GM12874 (cell line): ENCODE results near the gene CAPZA1.

Source experiments
- CTCF ChIP-seq: IDR thresholded peaks from 2 replicates; pipeline ENCODE4 v1.5.1; 2011; ENCODE audit warnings: low read depth, mild to moderate bottlenecking, control low read depth, low read length, moderate library complexity; ENCODE audit not compliant: insufficient read depth

The CAPZA1 gene

GRCh38 chr1:112619518-112620376, at the start of gene CAPZA1:
Gene CAPZA1, plus strand, starts transcription at chr1:112619832. Its CDS starts 13 bp downstream, at chr1:112619845.
- TF ChIP-seq CTCF: no peak

GRCh38 chr1:112575154-112575804, 44.4 kb upstream of the CAPZA1 start:
- no peak for TF ChIP-seq CTCF

GRCh38 chr1:112576240-112576639, 43.4 kb upstream of the CAPZA1 start:
- TF ChIP-seq CTCF: no peak

- TF ChIP-seq CTCF: no peak
These were observed 39.7 kb upstream of the CAPZA1 start for GRCh38 chr1:112579801-112580510.

GRCh38 chr1:112581586-112582192, 37.9 kb upstream of the CAPZA1 start:
- no peak for TF ChIP-seq CTCF

- no peak for TF ChIP-seq CTCF
These were observed 36.3 kb upstream of the CAPZA1 start for GRCh38 chr1:112583366-112583765.

GRCh38 chr1:112589766-112590165, 29.9 kb upstream of the CAPZA1 start:
- no peak for TF ChIP-seq CTCF
